IPS-NIHi7 (cell line): ENCODE measurements around the gene NCSTN.
"Not testable (repeated sequence)": the region's sequence is repeated elsewhere in the genome, so short reads cannot be mapped to it uniquely, and the experiment has no call there.

Experiments
- DNase-seq: peaks from one replicate; pipeline ENCODE4 v3.0.0; 2012; ENCODE audit warnings: mixed read lengths; ENCODE audit errors: extremely low spot score

NCSTN gene

GRCh38 chr1:160371756-160372155 is 28.6 kb downstream of the NCSTN start:
- DNase-seq, result no peak

DNA sequence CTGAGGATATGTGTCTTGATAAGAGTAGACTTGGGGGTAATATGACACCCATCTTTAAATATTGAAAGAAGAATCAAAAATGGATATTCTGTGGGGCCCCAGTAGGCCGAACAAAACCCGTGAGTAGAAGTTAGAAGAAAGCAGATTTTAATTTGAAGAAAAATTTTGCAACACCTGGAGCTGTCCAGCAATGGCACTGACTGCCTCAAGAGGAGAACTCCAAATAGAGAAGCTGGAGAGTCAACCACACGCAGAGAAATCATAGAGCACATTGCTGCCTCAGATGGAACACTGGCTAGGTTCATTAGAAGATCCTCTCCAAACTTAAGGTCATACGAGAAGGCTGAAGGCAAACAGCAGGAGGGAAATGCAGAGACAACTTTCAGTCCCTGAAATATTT is 30.5 kb downstream of the NCSTN start:
- no peak for DNase-seq

GRCh38 chr1:160374306-160375110 is 31.3 kb downstream of the NCSTN start:
- DNase-seq, result peak; percentile 60

- peak; percentile 53 for DNase-seq
These were observed 32.8 kb downstream of the NCSTN start for GRCh38 chr1:160375788-160376524.

GRCh38 chr1:160376525-160377131 is 33.4 kb downstream of the NCSTN start:
- peak; percentile 81 for DNase-seq

DNA sequence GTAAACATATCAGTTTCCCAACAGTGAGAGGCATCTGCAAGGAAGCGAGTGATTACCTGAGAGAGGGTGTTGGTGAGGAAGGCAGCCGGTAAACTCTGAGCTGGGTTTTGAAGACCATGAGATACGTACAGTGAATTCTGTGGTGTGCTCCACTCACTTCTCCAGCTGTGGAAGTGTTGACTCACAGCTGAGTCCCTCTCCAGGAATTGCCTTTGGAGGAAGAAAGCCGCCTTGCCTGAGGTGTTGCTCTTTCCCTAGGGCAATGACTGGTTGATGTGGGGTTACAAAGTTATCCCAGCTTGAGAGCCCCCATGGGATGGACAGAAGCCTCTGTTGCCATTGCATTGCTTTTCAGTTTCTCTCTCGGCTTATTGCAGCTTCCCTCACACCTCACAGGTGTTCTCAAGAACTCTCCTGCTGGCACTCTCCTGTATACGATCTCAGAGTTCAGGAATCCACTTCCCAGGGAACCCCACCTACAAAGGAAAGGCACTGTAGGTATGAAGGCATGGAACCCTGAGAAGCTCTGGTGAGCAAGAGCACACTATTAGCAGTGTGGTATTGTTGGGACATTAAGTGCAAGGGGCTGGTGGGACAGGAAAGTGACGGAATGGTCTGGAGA is 34.5 kb downstream of the NCSTN start:
- no peak for DNase-seq

GRCh38 chr1:160384812-160385211 is 41.6 kb downstream of the NCSTN start:
- not testable (repeated sequence) for DNase-seq

GRCh38 chr1:160388406-160388805 is 45.2 kb downstream of the NCSTN start:
- not testable (repeated sequence) for DNase-seq

- no peak for DNase-seq
These were observed 51.5 kb downstream of the NCSTN start for GRCh38 chr1:160394673-160395072.

DNA sequence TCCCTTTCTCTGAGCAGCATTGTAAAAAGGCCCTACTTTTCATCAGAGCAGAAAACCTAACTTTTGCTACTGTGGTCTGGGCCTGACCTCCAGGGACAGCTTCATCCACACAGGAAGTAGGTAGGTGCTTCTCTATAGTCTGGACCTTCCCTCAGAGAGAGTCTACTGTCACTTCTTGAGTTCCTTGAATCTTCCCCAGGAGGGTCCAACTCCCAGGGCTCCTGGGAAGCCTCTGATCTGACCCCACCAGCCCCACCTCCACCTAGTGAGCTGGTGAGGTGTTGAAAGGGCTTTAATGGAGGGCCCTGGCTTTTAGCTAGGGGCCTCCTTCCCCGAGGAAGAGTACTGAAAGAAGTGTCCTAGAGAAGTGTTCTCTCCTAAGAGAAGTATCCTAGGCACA is 54.5 kb downstream of the NCSTN start:
- DNase-seq, result no peak

GRCh38 chr1:160398823-160399222 is 55.6 kb downstream of the NCSTN start:
- no peak for DNase-seq

GRCh38 chr1:160399544-160400222 is 56.5 kb downstream of the NCSTN start:
- peak; percentile 57 for DNase-seq

DNA sequence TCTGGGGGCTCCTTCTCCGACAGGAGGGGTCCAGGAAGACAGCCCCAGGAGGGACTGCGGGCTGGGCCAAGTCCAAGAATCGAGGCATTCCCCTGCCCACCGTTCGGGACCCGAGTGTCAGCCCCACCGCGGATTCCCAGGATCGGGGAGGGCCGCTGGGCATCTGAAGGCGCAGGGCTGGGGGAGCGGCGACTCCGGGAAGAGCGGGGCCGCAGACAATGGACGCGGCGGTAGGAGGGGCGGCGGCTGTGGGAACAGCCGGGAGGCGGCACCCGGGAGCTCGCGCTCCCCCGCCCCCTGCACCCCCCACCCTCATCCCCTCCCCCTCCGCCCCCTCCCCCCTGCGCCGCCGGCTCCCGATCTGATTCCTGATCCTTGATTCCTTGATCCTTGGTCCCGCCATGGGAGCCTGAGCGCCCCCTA is 57.1 kb downstream of the NCSTN start, which contains the start of gene VANGL2:
VANGL2 (plus strand) TSS at position 342 of the 423 bp plus-strand sequence. CDS start 15,274 bp downstream, outside the sequence.
- DNase-seq, result peak; percentile 97

GRCh38 chr1:160400646-160401486 is 57.7 kb downstream of the NCSTN start:
- peak; percentile 57 for DNase-seq

GRCh38 chr1:160401487-160401805 is 58.3 kb downstream of the NCSTN start:
- DNase-seq, result no peak

- no peak for DNase-seq
These were observed 59.0 kb downstream of the NCSTN start for GRCh38 chr1:160402001-160402795.

DNA sequence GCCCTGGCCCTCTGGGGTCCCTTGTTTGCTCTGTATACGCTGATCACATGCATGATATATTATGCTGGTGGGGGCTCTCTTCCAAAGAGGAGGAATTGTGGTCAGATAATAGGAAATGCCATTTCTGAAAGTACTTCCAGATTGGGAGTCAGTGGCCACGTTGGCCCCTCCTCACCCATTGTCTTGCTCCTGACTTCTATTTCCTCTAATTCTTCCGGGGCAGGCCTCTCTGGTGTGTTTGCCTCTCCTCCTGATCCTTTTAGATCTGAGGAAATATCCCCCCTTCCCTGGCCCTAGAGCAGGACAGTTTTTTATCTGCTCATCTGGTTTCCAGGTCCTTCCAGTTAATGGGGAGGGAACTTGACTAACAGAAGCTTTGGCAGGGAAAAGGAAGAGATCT is 60.1 kb downstream of the NCSTN start:
- DNase-seq, result no peak

GRCh38 chr1:160404094-160404493 is 60.9 kb downstream of the NCSTN start:
- no peak for DNase-seq

GRCh38 chr1:160405331-160405877 is 62.2 kb downstream of the NCSTN start:
- no peak for DNase-seq
